OCI-LY7 (cell line): ENCODE results near the gene FHIT. TPM values are rescaled to one million over a fixed set of nuclear protein-coding genes. Genes with fewer than 3 reads are reported as not detected.

Experiments used
- BruUV-seq: library from RNA; stranded (reverse); fragments of 400-500 nt; replicated peaks from 2 replicates; lab custom pipeline; 2021; lab: Mats Ljungman, UMichigan
- CTCF ChIA-PET: fragments of 300-600 bp; sonication (Branson Sonifier 250); formaldehyde crosslinking; loops from one replicate; lab custom pipeline; 2022; ENCODE audit warnings: antibody characterized with exemption; ENCODE audit not compliant: unreplicated experiment; lab: Charles Lee
- POLR2A ChIA-PET: fragments of 300-600 bp; sonication (Branson Sonifier 250); formaldehyde crosslinking; loops from one replicate; lab custom pipeline; 2022; ENCODE audit warnings: antibody characterized with exemption; lab: Charles Lee
- DNase-seq: peaks from one replicate; pipeline ENCODE4 v3.0.0-alpha.2; 2015; ENCODE audit warnings: low spot score
- H2AFZ ChIP-seq: fragments of 200-600 bp; sonication (generic), shearing (Covaris generic); 2 replicates; pipeline ENCODE4 v1.6.1; 2014; ENCODE audit warnings: mild to moderate bottlenecking, antibody characterized with exemption, low read length, moderate library complexity
- H3K27ac ChIP-seq: fragments of 200-600 bp; sonication (generic); 2 replicates; pipeline ENCODE4 v1.5.1; 2014; ENCODE audit warnings: mixed run types, low read depth, mild to moderate bottlenecking, moderate library complexity, low read length, inconsistent platforms; ENCODE audit not compliant: poor library complexity, severe bottlenecking
- H3K36me3 ChIP-seq: fragments of 200-600 bp; sonication (generic); 2 replicates; pipeline ENCODE4 v1.6.1; 2014; ENCODE audit warnings: mild to moderate bottlenecking, antibody characterized with exemption, low read length, moderate library complexity, mixed read lengths; ENCODE audit not compliant: insufficient read depth
- H3K4me1 ChIP-seq: fragments of 200-600 bp; sonication (generic); 2 replicates; pipeline ENCODE4 v1.5.1; 2014; ENCODE audit warnings: mild to moderate bottlenecking, low read length; ENCODE audit not compliant: insufficient read depth, poor library complexity, severe bottlenecking
- H3K4me2 ChIP-seq: fragments of 200-600 bp; sonication (generic); 2 replicates; pipeline ENCODE4 v1.6.1; 2014; ENCODE audit warnings: mild to moderate bottlenecking, low read length
- H3K4me3 ChIP-seq: fragments of 200-600 bp; sonication (generic); 2 replicates; pipeline ENCODE4 v1.5.1; 2014; ENCODE audit warnings: mild to moderate bottlenecking, low read depth, low read length; ENCODE audit not compliant: poor library complexity, severe bottlenecking
- H3K79me2 ChIP-seq: fragments of 200-600 bp; sonication (generic); 2 replicates; pipeline ENCODE4 v1.6.1; 2016; ENCODE audit warnings: low read depth, mild to moderate bottlenecking, low read length, moderate library complexity, mixed read lengths; ENCODE audit not compliant: insufficient read depth
- H3K9me2 ChIP-seq: fragments of 200-600 bp; sonication (generic); 2 replicates; pipeline ENCODE4 v1.6.1; 2016; ENCODE audit warnings: mild to moderate bottlenecking, low read length, mixed read lengths; ENCODE audit not compliant: insufficient read depth
- H3K9me3 ChIP-seq: fragments of 200-600 bp; sonication (generic); 2 replicates; pipeline ENCODE4 v1.6.1; 2014; ENCODE audit warnings: mild to moderate bottlenecking, mixed run types, low read length, mixed read lengths
- H4K20me1 ChIP-seq: fragments of 200-600 bp; sonication (generic); 2 replicates; pipeline ENCODE4 v1.6.1; 2014; ENCODE audit warnings: mild to moderate bottlenecking, antibody characterized with exemption, low read length, moderate library complexity, mixed read lengths; ENCODE audit not compliant: insufficient read depth
- EZH2phosphoT487 ChIP-seq: fragments of 200-600 bp; sonication (generic); IDR thresholded peaks from 2 replicates; pipeline ENCODE4 v1.6.1; 2018; ENCODE audit warnings: low read depth, borderline replicate concordance, mild to moderate bottlenecking, mixed run types, antibody characterized with exemption, low read length, moderate library complexity, mixed read lengths
- intact Hi-C: fragments of 100-400 bp; cut with micrococcal nuclease; formaldehyde crosslinking; loops from one replicate; pipeline ENCODE4 v1.10.0; 2022; ENCODE audit not compliant: unreplicated experiment
- total RNA-seq, 2 experiments: library from RNA; depleted of rRNA in 1 of 2; stranded (reverse); fragments of >200 nt in 1 of 2; shearing (Covaris generic) in 1 of 2; gene quantifications; 2 replicates each; pipeline ENCODE4 v1.2.3, GENCODE V29; 2014 to 2022
- TF ChIP-seq, protein P1 (sequence below): fragments of 200-600 bp; sonication (generic); conservative IDR thresholded peaks from 2 replicates; pipeline ENCODE4 v1.5.1; 2014; ENCODE audit warnings: mild to moderate bottlenecking, antibody characterized with exemption, low read length, moderate library complexity, mixed read lengths

FHIT gene
- total RNA-seq, 2 experiments from 2014 or later, result 5.0 to 10.9 TPM

GRCh38 chr3:60217156-60217911, 1033.9 kb downstream of the FHIT start:
- Histone ChIP-seq H3K79me2 (no peaks in the 10 kb centered on the region), H2AFZ (no peak overlapping the region), H3K36me3 (no peaks in the 10 kb centered on the region), H3K9me2 (no peaks in the 10 kb centered on the region), H3K4me1 (no peaks in the 10 kb centered on the region), H3K4me3 (no peak overlapping the region), H4K20me1 (no peaks in the 10 kb centered on the region), H3K27ac (no peak overlapping the region), H3K9me3 (no peaks in the 10 kb centered on the region), H3K4me2 (no peak overlapping the region)
- no TSS peak for BruUV-seq
- ChIA-PET POLR2A (interaction anchor here (0.6 to 0.7 kb wide), 2 partner anchors 9 to 11 kb away, joined by 3 read pairs; no protein-coding TSS in a partner anchor), CTCF (no interaction called here)
- intact Hi-C loops, result no loop called here
- no peak for TF ChIP-seq EZH2phosphoT487
- TF ChIP-seq, protein P1, sequence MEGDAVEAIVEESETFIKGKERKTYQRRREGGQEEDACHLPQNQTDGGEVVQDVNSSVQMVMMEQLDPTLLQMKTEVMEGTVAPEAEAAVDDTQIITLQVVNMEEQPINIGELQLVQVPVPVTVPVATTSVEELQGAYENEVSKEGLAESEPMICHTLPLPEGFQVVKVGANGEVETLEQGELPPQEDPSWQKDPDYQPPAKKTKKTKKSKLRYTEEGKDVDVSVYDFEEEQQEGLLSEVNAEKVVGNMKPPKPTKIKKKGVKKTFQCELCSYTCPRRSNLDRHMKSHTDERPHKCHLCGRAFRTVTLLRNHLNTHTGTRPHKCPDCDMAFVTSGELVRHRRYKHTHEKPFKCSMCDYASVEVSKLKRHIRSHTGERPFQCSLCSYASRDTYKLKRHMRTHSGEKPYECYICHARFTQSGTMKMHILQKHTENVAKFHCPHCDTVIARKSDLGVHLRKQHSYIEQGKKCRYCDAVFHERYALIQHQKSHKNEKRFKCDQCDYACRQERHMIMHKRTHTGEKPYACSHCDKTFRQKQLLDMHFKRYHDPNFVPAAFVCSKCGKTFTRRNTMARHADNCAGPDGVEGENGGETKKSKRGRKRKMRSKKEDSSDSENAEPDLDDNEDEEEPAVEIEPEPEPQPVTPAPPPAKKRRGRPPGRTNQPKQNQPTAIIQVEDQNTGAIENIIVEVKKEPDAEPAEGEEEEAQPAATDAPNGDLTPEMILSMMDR, result no peak
- DNase-seq, result no peak

DNA sequence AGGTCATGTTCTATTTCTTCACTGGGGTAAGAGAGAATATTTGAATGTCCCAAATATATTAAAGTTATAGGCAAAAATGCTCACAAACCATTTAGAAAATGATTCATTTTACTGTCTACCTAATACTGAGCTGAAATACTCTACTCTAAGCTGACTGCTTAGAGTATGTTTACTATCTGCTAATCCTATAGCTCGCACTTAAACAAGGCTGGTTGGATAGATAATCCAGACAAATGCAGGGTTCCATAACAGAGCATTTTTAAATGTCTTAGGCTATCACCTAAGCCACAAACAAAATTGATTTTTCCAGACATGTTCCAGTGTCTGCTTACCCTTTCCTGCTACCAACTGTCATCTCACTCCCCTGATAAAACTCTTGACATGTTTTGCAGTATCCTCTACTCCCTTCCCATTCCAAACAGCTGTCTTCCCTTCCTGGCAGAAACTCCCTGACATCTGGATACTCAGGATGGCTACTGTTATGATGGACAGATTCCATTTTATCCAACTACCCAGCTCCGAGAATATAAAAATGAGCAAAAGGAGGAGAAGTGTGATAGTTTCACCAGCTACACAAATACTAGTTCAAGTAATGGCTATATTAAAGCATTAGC, 1034.7 kb downstream of the FHIT start:
- Histone ChIP-seq H2AFZ (no peak overlapping the region), H4K20me1 (no peaks in the 10 kb centered on the region), H3K4me2 (no peak overlapping the region), H3K4me3 (no peak overlapping the region), H3K4me1 (no peaks in the 10 kb centered on the region), H3K9me2 (no peaks in the 10 kb centered on the region), H3K36me3 (no peaks in the 10 kb centered on the region), H3K9me3 (no peaks in the 10 kb centered on the region), H3K79me2 (no peaks in the 10 kb centered on the region), H3K27ac (no peak overlapping the region)
- no peak for TF ChIP-seq EZH2phosphoT487
- TF ChIP-seq, protein P1, result no peak
- BruUV-seq, result no TSS peak
- intact Hi-C loops, result no loop called here
- ChIA-PET POLR2A (interaction anchor here (0.6 kb wide), 1 partner anchor 8 kb away, joined by 3 read pairs; no protein-coding TSS in a partner anchor), CTCF (no interaction called here)
- no peak for DNase-seq

DNA sequence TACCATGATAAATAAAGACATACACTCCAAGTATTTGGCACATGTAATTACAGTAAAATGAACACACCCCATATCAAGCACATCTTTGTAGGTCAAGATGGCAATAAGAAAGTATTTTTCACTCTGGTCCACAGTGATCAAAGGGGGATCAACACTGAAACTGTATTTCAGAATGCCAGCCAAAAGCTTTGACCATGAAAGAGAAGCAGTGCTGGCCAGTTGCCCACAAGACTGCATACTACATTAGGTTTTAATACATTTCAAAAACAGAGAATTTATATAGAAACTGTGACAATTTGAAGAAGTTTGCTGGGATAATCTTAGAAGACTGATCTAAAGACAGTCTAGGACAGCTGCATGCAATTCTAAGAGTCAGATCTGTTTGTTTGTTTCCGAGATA, 1035.3 kb downstream of the FHIT start:
- Histone ChIP-seq H3K4me1 (no peaks in the 10 kb centered on the region), H3K9me2 (no peaks in the 10 kb centered on the region), H3K4me3 (no peak overlapping the region), H4K20me1 (no peaks in the 10 kb centered on the region), H3K79me2 (no peaks in the 10 kb centered on the region), H3K9me3 (no peaks in the 10 kb centered on the region), H2AFZ (no peak overlapping the region), H3K27ac (no peak overlapping the region), H3K4me2 (no peak overlapping the region), H3K36me3 (no peaks in the 10 kb centered on the region)
- POLR2A ChIA-PET, result no interaction called here
- TF ChIP-seq EZH2phosphoT487, result no peak
- TF ChIP-seq, protein P1, result no peak
- DNase-seq, result no peak
- CTCF ChIA-PET, result no interaction called here
- no TSS peak for BruUV-seq
- intact Hi-C loops, result no loop called here
